ENCODE measurements around the gene ZIM2.

GRCh38 chr19:56862741-56863140, 22.2 kb upstream of the ZIM2 start:
- TF ChIP-seq EZH2 (IDR thresholded peaks at IDR 0.05; ENCODE audit: low read depth, unreplicated experiment) (no peak), POLR2AphosphoS5 (IDR thresholded peaks at IDR 0.05; ENCODE audit: low read depth) (no peak), CTCF (conservative IDR thresholded peaks at IDR 0.05; ENCODE audit: low read depth in 2 of 2) (no peak), REST (IDR thresholded peaks at IDR 0.05; ENCODE audit: unreplicated experiment) (no peak), ZNF331 (CRISPR knock-in tag; IDR thresholded peaks at IDR 0.05; ENCODE audit: low read depth) (no peak)
